A172 (cell line): ENCODE results near the gene GJA1. TPM values are rescaled to one million over a fixed set of nuclear protein-coding genes. Genes with fewer than 3 reads are reported as not detected.
"Not testable (repeated sequence)": the region's sequence is repeated elsewhere in the genome, so short reads cannot be mapped to it uniquely, and the experiment has no call there.

Experiments
- DNase-seq: peaks from one replicate; pipeline ENCODE4 v3.0.0-alpha.2; 2015; ENCODE audit warnings: low spot score
- total RNA-seq: library from RNA; depleted of rRNA; stranded (reverse); fragments of >200 nt; shearing (Covaris generic); gene quantifications from 2 replicates; pipeline ENCODE4 v1.2.3, GENCODE V29; 2014

GJA1 gene
- total RNA-seq, 1 experiment from 2014 or later = 59.4 TPM

DNA sequence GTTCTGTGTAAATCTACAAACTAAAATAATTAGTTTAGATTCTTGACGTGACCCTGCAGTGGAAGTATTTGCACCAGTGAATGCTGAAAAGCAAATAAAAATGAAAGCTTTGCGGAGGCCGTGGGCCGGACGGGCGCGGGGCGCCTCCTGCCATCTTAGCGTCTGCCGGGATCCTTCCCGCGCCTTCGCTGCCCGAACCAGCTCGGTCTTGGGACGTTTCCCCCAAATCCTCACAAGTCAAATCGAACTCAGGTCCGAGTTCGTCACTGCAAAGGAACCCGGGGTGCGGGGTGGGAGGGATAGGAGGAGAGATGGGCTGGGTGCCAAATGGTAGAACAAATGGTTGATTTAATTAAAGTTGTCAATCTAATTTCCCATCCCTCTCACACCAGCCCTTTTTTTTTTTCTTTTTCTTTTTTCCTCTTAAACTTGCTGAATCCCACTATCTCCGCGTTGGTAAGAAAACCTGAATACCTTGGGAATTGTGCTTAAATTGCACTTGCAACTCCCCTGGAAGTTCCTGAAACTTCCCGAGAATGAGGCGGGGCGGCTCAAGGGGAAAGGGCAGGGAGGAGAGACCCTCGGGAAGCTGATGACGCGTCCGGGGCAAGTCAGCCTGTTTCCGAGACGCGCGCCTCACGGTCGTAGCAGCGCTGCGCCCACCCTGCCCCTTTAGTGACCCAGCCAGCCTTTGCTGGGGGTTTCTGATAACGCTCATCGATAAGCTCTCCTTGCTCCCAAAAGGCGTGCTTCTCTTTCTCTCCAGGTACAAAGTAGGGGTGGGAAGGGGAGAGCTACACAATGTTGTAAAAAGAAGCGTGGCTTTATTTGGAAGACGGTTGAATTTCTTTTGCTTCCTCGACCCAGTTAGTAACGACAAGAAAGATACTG, 1.8 kb downstream of the GJA1 start:
- peak; percentile 23 for DNase-seq

GRCh38 chr6:121437851-121438651, 2.6 kb downstream of the GJA1 start:
- peak; percentile 63 for DNase-seq

- DNase-seq = no peak
Observed at GRCh38 chr6:121438869-121439268, 3.4 kb downstream of the GJA1 start.

GRCh38 chr6:121439475-121439874, 4.0 kb downstream of the GJA1 start:
- no peak for DNase-seq

GRCh38 chr6:121439926-121440325, 4.5 kb downstream of the GJA1 start:
- DNase-seq = no peak

DNA sequence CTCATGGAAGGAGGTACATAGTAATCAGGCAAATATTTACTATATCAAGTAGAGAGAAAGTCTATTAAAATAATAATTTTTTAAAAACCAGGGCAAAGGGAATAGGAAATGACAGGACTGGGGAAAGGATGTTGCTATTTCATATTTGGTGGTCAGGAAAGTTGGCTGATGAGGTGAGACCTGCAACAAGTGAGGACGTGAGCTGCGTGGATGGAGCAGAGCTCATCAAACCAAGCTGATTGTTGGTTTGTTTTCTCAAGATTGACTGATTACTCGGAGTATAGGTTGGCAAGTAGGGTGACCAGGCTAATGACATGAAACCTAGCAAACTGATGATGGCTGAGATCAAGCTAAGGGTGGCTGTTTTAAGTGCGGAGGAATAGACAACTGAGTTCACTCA, 6.0 kb downstream of the GJA1 start:
- no peak for DNase-seq

GRCh38 chr6:121442576-121442975, 7.1 kb downstream of the GJA1 start:
- no peak for DNase-seq

GRCh38 chr6:121443971-121444541, 8.6 kb downstream of the GJA1 start:
- DNase-seq = peak; percentile 20

- not testable (repeated sequence) for DNase-seq
Observed at GRCh38 chr6:121446705-121447104, 11.3 kb downstream of the GJA1 start.

GRCh38 chr6:121447746-121448145, 12.3 kb downstream of the GJA1 start:
- DNase-seq = not testable (repeated sequence)

DNA sequence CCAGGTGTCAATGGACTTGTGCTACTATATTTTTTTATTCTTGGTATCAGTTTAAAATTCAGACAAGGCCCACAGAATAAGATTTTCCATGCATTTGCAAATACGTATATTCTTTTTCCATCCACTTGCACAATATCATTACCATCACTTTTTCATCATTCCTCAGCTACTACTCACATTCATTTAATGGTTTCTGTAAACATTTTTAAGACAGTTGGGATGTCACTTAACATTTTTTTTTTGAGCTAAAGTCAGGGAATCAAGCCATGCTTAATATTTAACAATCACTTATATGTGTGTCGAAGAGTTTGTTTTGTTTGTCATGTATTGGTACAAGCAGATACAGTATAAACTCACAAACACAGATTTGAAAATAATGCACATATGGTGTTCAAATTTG, 13.1 kb downstream of the GJA1 start:
- DNase-seq = not testable (repeated sequence)

DNA sequence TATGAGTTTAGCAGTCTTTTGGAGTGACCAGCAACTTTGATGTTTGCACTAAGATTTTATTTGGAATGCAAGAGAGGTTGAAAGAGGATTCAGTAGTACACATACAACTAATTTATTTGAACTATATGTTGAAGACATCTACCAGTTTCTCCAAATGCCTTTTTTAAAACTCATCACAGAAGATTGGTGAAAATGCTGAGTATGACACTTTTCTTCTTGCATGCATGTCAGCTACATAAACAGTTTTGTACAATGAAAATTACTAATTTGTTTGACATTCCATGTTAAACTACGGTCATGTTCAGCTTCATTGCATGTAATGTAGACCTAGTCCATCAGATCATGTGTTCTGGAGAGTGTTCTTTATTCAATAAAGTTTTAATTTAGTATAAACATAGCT, 13.9 kb downstream of the GJA1 start:
- DNase-seq = no peak

GRCh38 chr6:121450242-121450641, 14.8 kb downstream of the GJA1 start:
- no peak for DNase-seq

DNA sequence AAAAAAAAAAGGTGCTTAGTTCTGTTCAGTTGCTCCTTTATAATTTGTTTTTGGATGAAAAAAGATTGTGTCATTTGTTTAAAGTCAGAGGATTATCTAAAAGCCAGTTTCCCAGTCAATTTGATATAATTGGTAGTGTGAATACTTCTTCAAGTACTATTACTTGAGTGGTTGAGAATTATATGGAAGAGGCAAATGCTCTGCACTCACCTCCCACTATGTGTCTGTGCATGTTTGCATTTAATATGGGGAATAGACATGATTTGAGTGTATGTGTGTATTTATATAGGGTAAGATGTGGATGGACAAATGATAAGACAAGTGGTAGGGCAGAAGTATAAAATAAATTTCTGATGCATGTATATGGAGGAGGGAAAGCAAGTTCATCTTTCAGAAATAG, 15.8 kb downstream of the GJA1 start:
- no peak for DNase-seq

DNA sequence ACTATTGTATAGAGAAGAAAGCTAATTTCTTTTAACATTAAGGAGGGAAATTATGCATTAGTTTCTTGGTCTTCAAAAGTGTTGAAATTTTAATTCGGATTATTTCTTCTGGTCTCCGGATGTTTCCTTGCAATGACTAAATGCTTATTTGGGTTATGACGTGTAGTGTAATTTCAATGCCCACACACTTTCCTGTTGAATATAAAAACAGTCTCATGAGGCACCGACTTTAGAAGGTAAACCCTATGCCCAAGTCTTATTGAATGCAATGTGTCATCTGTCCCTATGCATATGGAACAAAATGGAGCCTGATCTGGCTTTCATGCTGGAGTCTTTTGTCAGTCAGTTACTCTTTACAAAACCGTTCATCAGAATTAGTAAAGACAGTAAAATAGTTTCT, 17.7 kb downstream of the GJA1 start:
- DNase-seq = no peak

DNA sequence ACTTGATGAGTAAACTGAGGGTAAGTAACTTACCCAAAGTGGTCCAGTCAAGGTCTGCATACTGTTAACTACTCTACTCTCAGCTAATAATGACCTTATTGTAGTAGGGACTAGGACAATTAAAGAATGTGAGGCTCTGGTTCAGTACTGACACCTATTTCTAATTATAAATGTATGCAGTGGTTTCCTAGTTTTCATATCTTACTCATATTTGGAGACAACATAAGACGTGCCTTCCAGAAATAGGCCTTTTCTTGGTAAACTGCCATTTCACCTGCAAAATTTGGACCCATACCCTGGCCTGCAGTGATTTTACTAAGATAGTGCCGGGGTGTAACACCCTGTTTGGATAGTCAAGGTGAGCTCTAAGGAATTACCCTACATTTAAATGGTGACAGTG, 24.7 kb downstream of the GJA1 start:
- DNase-seq = no peak

GRCh38 chr6:121463087-121463486, 27.6 kb downstream of the GJA1 start:
- DNase-seq = no peak

GRCh38 chr6:121465101-121465500, 29.7 kb downstream of the GJA1 start:
- DNase-seq = no peak

- peak; percentile 46 for DNase-seq
Observed at GRCh38 chr6:121479486-121480098, 44.1 kb downstream of the GJA1 start.

GRCh38 chr6:121480099-121480713, 44.8 kb downstream of the GJA1 start:
- no peak for DNase-seq

GRCh38 chr6:121482004-121482693, 46.7 kb downstream of the GJA1 start:
- peak; percentile 73 for DNase-seq
